ENCODE results near the gene GUCA1A. TPM values are rescaled to one million over a fixed set of nuclear protein-coding genes. Genes with fewer than 3 reads are reported as not detected.
"Not testable (repeated sequence)": the region's sequence is repeated elsewhere in the genome, so short reads cannot be mapped to it uniquely, and the experiment has no call there.

The GUCA1A gene
- total RNA-seq, 3 donors from 2014 or later (not counting 1 experiment from before 2014, with no cell fraction given): not detected

DNA sequence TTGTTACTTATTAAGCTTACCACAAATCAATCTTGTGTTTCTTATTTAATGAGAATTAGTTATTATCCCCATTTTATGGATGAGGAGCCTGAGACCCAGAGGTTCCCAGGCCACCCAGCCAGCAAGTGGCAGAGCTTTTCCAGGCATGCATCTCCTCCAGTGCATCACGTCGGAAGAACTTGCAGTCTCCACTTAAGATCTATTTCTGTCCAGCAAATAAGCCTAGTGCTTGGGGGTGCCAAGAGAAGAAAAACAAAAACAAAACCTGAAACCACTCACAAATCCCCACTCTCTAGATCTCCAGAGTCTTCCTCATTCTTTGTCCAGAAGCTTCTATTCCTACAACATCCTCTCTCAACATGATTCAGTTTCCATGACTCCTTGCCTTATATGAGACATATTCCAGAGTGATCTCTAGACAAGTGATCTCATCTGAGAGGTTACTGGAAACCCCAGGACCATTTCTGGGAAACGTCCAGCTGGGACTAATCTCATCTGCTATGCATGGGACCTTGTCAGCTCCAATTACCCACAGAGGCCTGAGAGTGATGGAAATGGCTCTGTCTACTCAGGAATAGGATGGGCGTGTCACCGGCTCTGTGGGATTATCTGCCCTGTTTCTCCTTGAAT lies 17.5 kb downstream of the GUCA1A start:
- no peaks in the 10 kb centered on the region for H3K36me3 Mint-ChIP-seq
- 91% methylated on average over 5 of the region's 5 CpGs for WGBS (ENCODE audit: insufficient coverage)

DNA sequence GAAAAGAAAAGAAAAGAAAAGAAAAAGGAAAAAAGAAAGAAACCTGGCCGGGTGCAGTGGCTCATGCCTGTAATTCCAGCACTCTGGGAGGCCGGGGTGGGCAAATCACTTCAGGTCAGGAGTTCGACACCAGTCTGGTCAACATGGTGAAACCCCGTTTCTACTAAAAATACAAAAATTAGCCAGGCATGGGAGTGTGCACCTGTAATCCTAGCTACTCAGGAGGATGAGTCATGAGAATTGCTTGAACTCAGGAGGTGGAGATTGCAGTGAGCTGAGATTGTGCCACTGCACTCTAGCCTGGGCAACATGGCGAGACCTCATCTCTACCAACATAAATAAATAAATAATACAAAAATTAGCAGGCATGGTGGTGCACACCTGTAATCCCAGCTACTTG lies 19.2 kb downstream of the GUCA1A start:
- H3K9me3 Mint-ChIP-seq: not testable (repeated sequence)

More for the DNA sequence above, 17.5 kb downstream of the GUCA1A start:
- DNase-seq: no peak
- H3K9me3 Mint-ChIP-seq: no peaks in the 10 kb centered on the region
- no peaks in the 10 kb centered on the region for H3K27me3 Mint-ChIP-seq (ENCODE audit: low read depth in 2 of 2)
- no peak overlapping the region for H3K27ac Mint-ChIP-seq
- TF ChIP-seq, protein P1, sequence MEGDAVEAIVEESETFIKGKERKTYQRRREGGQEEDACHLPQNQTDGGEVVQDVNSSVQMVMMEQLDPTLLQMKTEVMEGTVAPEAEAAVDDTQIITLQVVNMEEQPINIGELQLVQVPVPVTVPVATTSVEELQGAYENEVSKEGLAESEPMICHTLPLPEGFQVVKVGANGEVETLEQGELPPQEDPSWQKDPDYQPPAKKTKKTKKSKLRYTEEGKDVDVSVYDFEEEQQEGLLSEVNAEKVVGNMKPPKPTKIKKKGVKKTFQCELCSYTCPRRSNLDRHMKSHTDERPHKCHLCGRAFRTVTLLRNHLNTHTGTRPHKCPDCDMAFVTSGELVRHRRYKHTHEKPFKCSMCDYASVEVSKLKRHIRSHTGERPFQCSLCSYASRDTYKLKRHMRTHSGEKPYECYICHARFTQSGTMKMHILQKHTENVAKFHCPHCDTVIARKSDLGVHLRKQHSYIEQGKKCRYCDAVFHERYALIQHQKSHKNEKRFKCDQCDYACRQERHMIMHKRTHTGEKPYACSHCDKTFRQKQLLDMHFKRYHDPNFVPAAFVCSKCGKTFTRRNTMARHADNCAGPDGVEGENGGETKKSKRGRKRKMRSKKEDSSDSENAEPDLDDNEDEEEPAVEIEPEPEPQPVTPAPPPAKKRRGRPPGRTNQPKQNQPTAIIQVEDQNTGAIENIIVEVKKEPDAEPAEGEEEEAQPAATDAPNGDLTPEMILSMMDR (IDR thresholded peaks at IDR 0.05): no peak
- no peak overlapping the region for H3K4me3 ChIP-seq (ENCODE audit: low read length)
- no peaks in the 10 kb centered on the region for H3K27me3 ChIP-seq (ENCODE audit: control insufficient read depth, insufficient read depth, low read length)
- H3K9me3 ChIP-seq (ENCODE audit: control insufficient read depth, insufficient read depth, low read length): no peaks in the 10 kb centered on the region
- no peaks in the 10 kb centered on the region for H3K4me1 Mint-ChIP-seq
- no peak for ATAC-seq
- no peaks in the 10 kb centered on the region for H3K36me3 ChIP-seq (ENCODE audit: control insufficient read depth, insufficient read depth, low read length)
- H3K27ac ChIP-seq (ENCODE audit: low read length): no peak overlapping the region
- H3K4me1 ChIP-seq (ENCODE audit: control insufficient read depth, insufficient read depth, low read length): no peaks in the 10 kb centered on the region
- H3K4me3 Mint-ChIP-seq: no peak overlapping the region
- intact Hi-C loops (cut with micrococcal nuclease): no loop called here

DNA sequence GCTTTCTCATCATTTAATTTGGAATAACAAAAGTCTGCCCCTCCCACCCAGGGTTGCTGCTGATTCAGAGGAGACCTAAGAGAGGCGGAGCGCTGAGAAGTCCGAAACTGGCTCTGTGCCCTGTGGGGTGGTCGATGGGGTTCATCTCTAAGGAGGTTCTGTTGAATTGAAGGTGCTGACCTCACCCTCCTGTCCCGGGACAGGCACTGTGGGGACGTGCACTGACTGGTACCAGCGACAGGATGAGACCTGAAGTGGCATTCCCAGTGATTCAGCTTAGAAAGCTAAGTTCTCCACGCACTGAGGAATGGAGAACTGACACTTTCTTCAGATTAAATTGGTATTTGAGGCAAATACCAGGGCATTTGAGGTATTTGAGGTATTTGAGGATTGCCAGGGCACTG lies 20.3 kb downstream of the GUCA1A start:
- WGBS (ENCODE audit: insufficient coverage): 89% methylated on average over 8 of the region's 8 CpGs
- H3K27ac ChIP-seq (ENCODE audit: low read length): no peak overlapping the region
- H3K9me3 Mint-ChIP-seq: no peaks in the 10 kb centered on the region
- no peak overlapping the region for H3K4me3 Mint-ChIP-seq
- no peak overlapping the region for H3K27ac Mint-ChIP-seq
- H3K4me3 ChIP-seq (ENCODE audit: low read length): no peak overlapping the region
- TF ChIP-seq, protein P1 (IDR thresholded peaks at IDR 0.05): no peak
- H3K9me3 ChIP-seq (ENCODE audit: control insufficient read depth, insufficient read depth, low read length): no peaks in the 10 kb centered on the region
- ATAC-seq (no peak), DNase-seq (no peak)
- intact Hi-C loops (cut with micrococcal nuclease): no loop called here
- no peaks in the 10 kb centered on the region for H3K27me3 ChIP-seq (ENCODE audit: control insufficient read depth, insufficient read depth, low read length)
- H3K36me3 Mint-ChIP-seq: no peaks in the 10 kb centered on the region
- H3K4me1 Mint-ChIP-seq: no peaks in the 10 kb centered on the region
- H3K27me3 Mint-ChIP-seq (ENCODE audit: low read depth in 2 of 2): no peaks in the 10 kb centered on the region
- H3K36me3 ChIP-seq (ENCODE audit: control insufficient read depth, insufficient read depth, low read length): no peaks in the 10 kb centered on the region
- H3K4me1 ChIP-seq (ENCODE audit: control insufficient read depth, insufficient read depth, low read length): no peaks in the 10 kb centered on the region

More for the DNA sequence above, 19.2 kb downstream of the GUCA1A start:
- H3K4me1 ChIP-seq (ENCODE audit: control insufficient read depth, insufficient read depth, low read length); intact Hi-C loops (cut with micrococcal nuclease); H3K27ac Mint-ChIP-seq; H3K4me1 Mint-ChIP-seq; H3K36me3 ChIP-seq (ENCODE audit: control insufficient read depth, insufficient read depth, low read length); ATAC-seq; H3K4me3 ChIP-seq (ENCODE audit: low read length); H3K27me3 ChIP-seq (ENCODE audit: control insufficient read depth, insufficient read depth, low read length); DNase-seq; H3K9me3 ChIP-seq (ENCODE audit: control insufficient read depth, insufficient read depth, low read length); H3K4me3 Mint-ChIP-seq; H3K27ac ChIP-seq (ENCODE audit: low read length); H3K36me3 Mint-ChIP-seq; H3K27me3 Mint-ChIP-seq (ENCODE audit: low read depth in 2 of 2): not testable (repeated sequence)
- WGBS (ENCODE audit: insufficient coverage): 100% methylated on average over 3 of the region's 5 CpGs

DNA sequence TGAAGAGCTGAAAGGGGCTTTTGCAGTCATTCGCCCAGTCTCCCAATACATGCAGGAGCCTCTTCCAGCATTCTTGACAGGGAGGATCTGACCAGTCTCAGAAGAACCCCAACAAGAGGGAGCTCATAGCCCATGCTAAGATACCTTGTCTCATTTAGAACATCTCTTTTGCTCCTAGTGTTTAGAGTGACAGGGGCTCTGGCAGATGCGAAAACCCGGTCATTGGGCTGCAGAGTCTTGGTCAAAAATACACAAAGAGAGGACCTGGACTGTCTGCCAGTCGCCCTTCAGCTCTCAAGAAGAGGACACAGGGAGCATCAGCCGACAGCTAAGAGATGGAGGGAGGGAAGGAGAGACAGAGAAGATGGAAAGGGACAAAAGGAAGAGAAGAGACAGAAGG lies 20.9 kb downstream of the GUCA1A start:
- 96% methylated on average over 5 of the region's 5 CpGs for WGBS (ENCODE audit: insufficient coverage)

More for the DNA sequence above, 20.9 kb downstream of the GUCA1A start:
- no peaks in the 10 kb centered on the region for H3K36me3 ChIP-seq (ENCODE audit: control insufficient read depth, insufficient read depth, low read length)
- no peaks in the 10 kb centered on the region for H3K36me3 Mint-ChIP-seq
- ATAC-seq (no peak), DNase-seq (no peak)
- H3K4me1 ChIP-seq (ENCODE audit: control insufficient read depth, insufficient read depth, low read length): no peaks in the 10 kb centered on the region
- no peaks in the 10 kb centered on the region for H3K27me3 ChIP-seq (ENCODE audit: control insufficient read depth, insufficient read depth, low read length)
- H3K4me3 ChIP-seq (ENCODE audit: low read length): no peak overlapping the region
- no peak overlapping the region for H3K27ac Mint-ChIP-seq
- H3K9me3 ChIP-seq (ENCODE audit: control insufficient read depth, insufficient read depth, low read length): no peaks in the 10 kb centered on the region
- intact Hi-C loops (cut with micrococcal nuclease): no loop called here
- no peaks in the 10 kb centered on the region for H3K9me3 Mint-ChIP-seq
- no peaks in the 10 kb centered on the region for H3K27me3 Mint-ChIP-seq (ENCODE audit: low read depth in 2 of 2)
- no peak overlapping the region for H3K4me3 Mint-ChIP-seq
- no peak overlapping the region for H3K27ac ChIP-seq (ENCODE audit: low read length)
- H3K4me1 Mint-ChIP-seq: no peaks in the 10 kb centered on the region
- TF ChIP-seq, protein P1 (IDR thresholded peaks at IDR 0.05): no peak

Measured in natural killer cell (primary cell).